ENCODE data around the gene LUC7L2. TPM values are rescaled to one million over a fixed set of nuclear protein-coding genes. Genes with fewer than 3 reads are reported as not detected.
"Not testable (repeated sequence)": the region's sequence is repeated elsewhere in the genome, so short reads cannot be mapped to it uniquely, and the experiment has no call there.

The LUC7L2 gene
- polyA plus RNA-seq, 1 experiment: 45.7 TPM

GRCh38 chr7:139427029-139427420, 67.3 kb downstream of the LUC7L2 start:
- DNase-seq (ENCODE audit: low read depth, low spot score): no peak
- no peak for TF ChIP-seq CTCF (IDR thresholded peaks at IDR 0.05; ENCODE audit: low read depth, low read length)
- ChIA-PET POLR2A (no interaction called here), CTCF (interaction anchor here (6.1 kb wide), 1 partner anchor 8 kb away, joined by 105 read pairs; no protein-coding TSS in a partner anchor)
- H3K4me3 ChIP-seq (ENCODE audit: low read depth, low read length): no peak overlapping the region
- H3K9me3 ChIP-seq (ENCODE audit: control insufficient read depth, insufficient read depth, low read length): no peaks in the 10 kb centered on the region
- no peak overlapping the region for H3K27ac ChIP-seq (ENCODE audit: low read depth, low read length)
- H3K27me3 ChIP-seq (ENCODE audit: control insufficient read depth, insufficient read depth, low read length): no peaks in the 10 kb centered on the region

- Histone ChIP-seq H3K27ac (ENCODE audit: low read depth, low read length) (no peak overlapping the region), H3K4me3 (ENCODE audit: low read depth, low read length) (no peak overlapping the region), H3K9me3 (ENCODE audit: control insufficient read depth, insufficient read depth, low read length) (no peaks in the 10 kb centered on the region), H3K27me3 (ENCODE audit: control insufficient read depth, insufficient read depth, low read length) (no peaks in the 10 kb centered on the region)
- ChIA-PET CTCF (no interaction called here), POLR2A (no interaction called here)
- DNase-seq (ENCODE audit: low read depth, low spot score): no peak
- TF ChIP-seq CTCF (IDR thresholded peaks at IDR 0.05; ENCODE audit: low read depth, low read length): no peak
Measured at GRCh38 chr7:139427788-139428187, 68.1 kb downstream of the LUC7L2 start.

- CTCF ChIA-PET; POLR2A ChIA-PET; DNase-seq (ENCODE audit: low read depth, low spot score); H3K27me3 ChIP-seq (ENCODE audit: control insufficient read depth, insufficient read depth, low read length); H3K9me3 ChIP-seq (ENCODE audit: control insufficient read depth, insufficient read depth, low read length); H3K4me3 ChIP-seq (ENCODE audit: low read depth, low read length); H3K27ac ChIP-seq (ENCODE audit: low read depth, low read length): not testable (repeated sequence)
Measured at GRCh38 chr7:139429735-139430134, 70.0 kb downstream of the LUC7L2 start.

- Histone ChIP-seq H3K27me3 (ENCODE audit: control insufficient read depth, insufficient read depth, low read length) (no peaks in the 10 kb centered on the region), H3K4me3 (ENCODE audit: low read depth, low read length) (no peak overlapping the region), H3K9me3 (ENCODE audit: control insufficient read depth, insufficient read depth, low read length) (no peaks in the 10 kb centered on the region), H3K27ac (ENCODE audit: low read depth, low read length) (no peak overlapping the region)
- no peak for TF ChIP-seq CTCF (IDR thresholded peaks at IDR 0.05; ENCODE audit: low read depth, low read length)
- ChIA-PET POLR2A (no interaction called here), CTCF (interaction anchor here (0.7 kb wide), 1 partner anchor 16 kb away, joined by 4 read pairs; no protein-coding TSS in a partner anchor)
- no peak for DNase-seq (ENCODE audit: low read depth, low spot score)
Measured at GRCh38 chr7:139430443-139430842, 70.7 kb downstream of the LUC7L2 start.

GRCh38 chr7:139431010-139431409, 71.3 kb downstream of the LUC7L2 start:
- no peaks in the 10 kb centered on the region for H3K9me3 ChIP-seq (ENCODE audit: control insufficient read depth, insufficient read depth, low read length)
- DNase-seq (ENCODE audit: low read depth, low spot score): no peak
- TF ChIP-seq CTCF (IDR thresholded peaks at IDR 0.05; ENCODE audit: low read depth, low read length): no peak
- ChIA-PET CTCF (interaction anchor here (0.5 to 1.0 kb wide), 3 partner anchors 17 to 602 kb away, joined by 3 to 6 read pairs (median 4); no protein-coding TSS in a partner anchor), POLR2A (no interaction called here)
- no peak overlapping the region for H3K27ac ChIP-seq (ENCODE audit: low read depth, low read length)
- H3K27me3 ChIP-seq (ENCODE audit: control insufficient read depth, insufficient read depth, low read length): no peaks in the 10 kb centered on the region
- H3K4me3 ChIP-seq (ENCODE audit: low read depth, low read length): no peak overlapping the region

- TF ChIP-seq CTCF (IDR thresholded peaks at IDR 0.05; ENCODE audit: low read depth, low read length): no peak
- Histone ChIP-seq H3K27ac (ENCODE audit: low read depth, low read length) (peak overlapping the region; percentile 42), H3K4me3 (ENCODE audit: low read depth, low read length) (no peak overlapping the region), H3K27me3 (ENCODE audit: control insufficient read depth, insufficient read depth, low read length) (no peaks in the 10 kb centered on the region), H3K9me3 (ENCODE audit: control insufficient read depth, insufficient read depth, low read length) (no peaks in the 10 kb centered on the region)
- CTCF ChIA-PET: interaction anchor here (0.5 to 1.0 kb wide), 2 partner anchors 140 to 602 kb away, joined by 3 to 6 read pairs; no protein-coding TSS in a partner anchor
- POLR2A ChIA-PET: no interaction called here
- DNase-seq (ENCODE audit: low read depth, low spot score): no peak
Measured at GRCh38 chr7:139431459-139431858, 71.8 kb downstream of the LUC7L2 start.
